GM12801 (cell line): ENCODE measurements around the gene SLC9A9.

ENCODE experiments used
- TF ChIP-seq, protein P1 (sequence below): IDR thresholded peaks from one replicate; pipeline ENCODE4 v1.5.1; 2011; ENCODE audit warnings: control low read depth; ENCODE audit not compliant: insufficient read length; ENCODE audit errors: extremely low read depth

The SLC9A9 gene

DNA sequence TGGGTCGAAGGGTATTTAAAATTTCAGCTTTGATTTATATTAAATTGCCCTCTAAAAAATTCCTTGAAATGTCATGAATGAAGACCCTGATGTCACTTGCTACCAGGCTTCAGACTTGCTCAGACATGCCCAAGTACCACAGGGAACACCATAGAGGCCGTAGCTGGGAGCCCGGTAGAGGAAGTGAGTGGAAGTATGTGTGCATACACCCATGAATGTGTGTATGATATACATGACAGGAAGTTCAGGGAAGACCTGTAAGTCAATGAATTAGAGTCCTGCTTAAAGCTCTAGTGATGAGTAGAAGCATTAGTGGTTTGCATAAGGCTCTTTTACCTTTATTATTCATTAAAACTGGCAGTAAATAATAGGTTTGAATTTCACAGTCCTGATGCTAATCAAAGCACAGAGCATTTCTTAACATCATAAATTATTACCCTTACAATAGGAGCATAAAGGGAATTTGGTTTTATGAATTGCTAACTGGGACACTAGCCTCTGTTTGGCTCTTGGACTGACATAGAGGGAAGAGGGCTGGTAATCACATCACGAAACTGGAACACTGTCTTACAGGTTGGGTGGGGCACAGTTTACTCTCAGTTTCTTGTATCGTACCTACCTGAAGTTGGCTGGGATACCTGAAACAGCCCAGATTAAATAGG, 584.3 kb downstream of the SLC9A9 start:
- TF ChIP-seq, protein P1, sequence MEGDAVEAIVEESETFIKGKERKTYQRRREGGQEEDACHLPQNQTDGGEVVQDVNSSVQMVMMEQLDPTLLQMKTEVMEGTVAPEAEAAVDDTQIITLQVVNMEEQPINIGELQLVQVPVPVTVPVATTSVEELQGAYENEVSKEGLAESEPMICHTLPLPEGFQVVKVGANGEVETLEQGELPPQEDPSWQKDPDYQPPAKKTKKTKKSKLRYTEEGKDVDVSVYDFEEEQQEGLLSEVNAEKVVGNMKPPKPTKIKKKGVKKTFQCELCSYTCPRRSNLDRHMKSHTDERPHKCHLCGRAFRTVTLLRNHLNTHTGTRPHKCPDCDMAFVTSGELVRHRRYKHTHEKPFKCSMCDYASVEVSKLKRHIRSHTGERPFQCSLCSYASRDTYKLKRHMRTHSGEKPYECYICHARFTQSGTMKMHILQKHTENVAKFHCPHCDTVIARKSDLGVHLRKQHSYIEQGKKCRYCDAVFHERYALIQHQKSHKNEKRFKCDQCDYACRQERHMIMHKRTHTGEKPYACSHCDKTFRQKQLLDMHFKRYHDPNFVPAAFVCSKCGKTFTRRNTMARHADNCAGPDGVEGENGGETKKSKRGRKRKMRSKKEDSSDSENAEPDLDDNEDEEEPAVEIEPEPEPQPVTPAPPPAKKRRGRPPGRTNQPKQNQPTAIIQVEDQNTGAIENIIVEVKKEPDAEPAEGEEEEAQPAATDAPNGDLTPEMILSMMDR, result no peak

DNA sequence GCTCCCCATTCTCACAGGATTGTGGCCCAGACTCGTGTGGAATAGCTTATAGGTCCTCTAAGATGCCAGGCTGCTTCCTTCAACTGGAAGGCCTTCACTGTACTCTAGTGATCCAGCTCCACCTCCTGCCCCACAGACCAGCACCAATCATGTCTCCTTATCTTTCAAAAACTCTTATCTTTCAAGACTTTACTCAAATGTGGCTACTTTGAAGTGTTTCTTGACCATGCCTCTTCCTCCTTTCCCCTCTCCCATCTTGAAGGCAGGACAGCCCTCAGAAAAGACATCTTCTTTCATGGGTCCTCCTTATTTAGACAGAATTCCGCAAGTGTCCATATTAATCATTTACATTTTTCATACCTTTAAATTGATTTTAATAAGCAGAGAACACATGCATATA, 586.4 kb downstream of the SLC9A9 start:
- TF ChIP-seq, protein P1, result no peak

DNA sequence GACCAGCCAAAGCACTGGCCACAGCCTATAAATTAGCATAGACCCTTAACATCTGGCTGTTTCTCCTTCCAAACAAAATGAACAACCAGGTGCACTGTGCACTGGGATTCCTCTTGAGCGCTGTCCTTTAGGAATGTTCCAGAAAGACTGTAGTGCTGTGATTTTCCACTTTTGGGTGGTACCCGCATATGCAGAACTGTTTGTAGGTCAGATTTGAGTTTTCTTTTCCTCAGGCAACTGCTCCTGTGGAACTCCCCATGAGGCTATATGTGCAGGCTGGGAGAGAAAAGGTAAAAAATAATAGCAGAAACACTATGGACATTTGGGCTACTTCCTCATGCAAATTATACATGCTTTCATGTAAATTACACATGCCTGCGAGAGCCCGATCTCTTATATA, 589.6 kb downstream of the SLC9A9 start:
- TF ChIP-seq, protein P1, result no peak

DNA sequence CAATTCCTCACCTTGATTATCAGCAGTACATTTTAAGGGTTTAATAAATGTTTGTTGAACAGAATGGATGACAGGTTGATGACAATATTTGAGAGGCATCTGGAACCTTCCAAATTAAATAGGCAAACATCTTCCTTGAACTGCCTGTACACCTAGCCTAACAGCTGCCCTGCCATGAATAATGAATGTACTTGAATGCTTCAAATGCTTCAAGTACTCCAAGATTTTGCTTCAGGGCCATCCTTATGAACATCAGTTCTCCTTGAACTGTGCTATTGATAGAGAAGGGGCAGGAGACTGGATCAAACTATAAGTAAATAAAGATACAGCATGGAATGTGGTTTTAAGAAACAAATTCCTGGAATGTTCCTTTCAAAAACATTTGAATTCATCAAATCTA, 591.9 kb downstream of the SLC9A9 start:
- TF ChIP-seq, protein P1, result no peak

DNA sequence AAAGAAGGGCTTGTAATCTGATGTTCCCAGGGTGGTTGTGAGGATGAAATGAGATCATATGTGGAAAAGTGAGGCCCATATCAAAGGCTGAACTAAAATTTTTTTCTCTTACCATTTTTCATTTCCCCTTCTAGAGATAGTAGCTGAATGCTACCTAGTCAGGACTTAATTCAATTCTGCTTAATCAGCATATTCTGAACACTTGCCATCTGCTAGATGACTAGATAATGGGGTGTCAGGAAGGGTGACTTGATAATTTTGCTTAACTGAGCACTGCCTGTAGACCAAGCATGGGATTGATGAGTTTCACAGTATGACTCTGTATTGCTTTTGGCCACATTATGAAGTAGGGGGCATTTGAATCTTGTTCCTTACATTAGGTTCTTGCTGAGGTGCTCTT, 592.5 kb downstream of the SLC9A9 start:
- TF ChIP-seq, protein P1, result no peak

DNA sequence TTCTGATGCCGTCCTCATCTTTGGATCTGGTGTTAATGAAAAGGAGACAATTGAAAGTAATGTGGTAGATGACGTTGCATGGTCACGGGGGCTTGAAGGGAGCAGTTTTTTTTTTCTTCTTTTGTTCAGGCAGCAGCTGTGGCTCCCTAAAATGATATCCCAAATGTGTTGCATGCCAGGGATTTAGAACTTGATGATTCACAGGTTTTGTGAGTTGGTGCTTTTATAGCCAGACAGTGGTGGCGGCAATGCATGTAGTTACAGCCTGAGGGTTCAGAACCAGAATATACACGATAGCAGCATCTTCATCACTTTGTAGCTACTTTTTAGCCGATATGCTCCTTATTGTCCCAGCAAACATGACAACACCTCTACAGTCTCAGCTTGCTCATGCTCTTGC, 595.3 kb downstream of the SLC9A9 start:
- TF ChIP-seq, protein P1, result no peak

DNA sequence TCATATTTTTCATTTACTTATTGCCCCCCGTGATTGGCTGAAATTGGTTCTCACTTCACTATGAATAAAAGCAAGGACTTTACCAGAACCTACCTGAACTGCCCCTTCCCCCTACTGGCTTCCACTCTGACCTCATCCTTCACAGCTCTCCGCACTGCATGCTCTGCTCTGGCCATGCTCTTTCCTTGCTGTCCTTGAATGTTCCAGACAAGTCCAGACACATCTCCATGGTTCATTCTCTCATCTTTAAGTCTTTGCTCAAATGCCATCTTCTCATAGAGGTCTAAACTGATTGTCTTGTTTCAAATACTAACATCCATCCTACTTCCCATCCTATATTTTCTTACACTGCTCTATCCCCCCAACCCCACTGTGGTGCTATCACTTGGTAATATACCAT, 599.3 kb downstream of the SLC9A9 start:
- TF ChIP-seq, protein P1, result no peak
